RPMI7951 (cell line): ENCODE measurements around the gene PCTP. TPM values are rescaled to one million over a fixed set of nuclear protein-coding genes. Genes with fewer than 3 reads are reported as not detected.
A peak's percentile ranks its signal among the peaks of the same experiment; 100 is the strongest.

Experiments
- DNase-seq: peaks from one replicate; pipeline ENCODE4 v3.0.0-alpha.2; 2012; ENCODE audit warnings: low read depth
- total RNA-seq: library from RNA; depleted of rRNA; stranded (reverse); fragments of >200 nt; shearing (Covaris generic); gene quantifications from 2 replicates; pipeline ENCODE4 v1.2.3, GENCODE V29; 2014

Gene PCTP
- total RNA-seq, 1 experiment from 2014 or later, result 16.9 TPM

GRCh38 chr17:55757659-55758058 lies 6.8 kb downstream of the PCTP start:
- no peak for DNase-seq

- DNase-seq, result no peak
These were observed 7.3 kb downstream of the PCTP start for GRCh38 chr17:55758171-55758570.

- DNase-seq, result no peak
These were observed 9.9 kb downstream of the PCTP start for GRCh38 chr17:55760643-55761355.

- DNase-seq, result no peak
These were observed 11.4 kb downstream of the PCTP start for GRCh38 chr17:55762086-55762858.

GRCh38 chr17:55763856-55764255 lies 13.0 kb downstream of the PCTP start:
- peak; percentile 63 for DNase-seq

- peak; percentile 52 for DNase-seq
These were observed 13.8 kb downstream of the PCTP start for GRCh38 chr17:55764610-55765009.

GRCh38 chr17:55765472-55765871 lies 14.6 kb downstream of the PCTP start:
- DNase-seq, result no peak

GRCh38 chr17:55768936-55769624 lies 18.2 kb downstream of the PCTP start:
- DNase-seq, result peak; percentile 72

- peak; percentile 84 for DNase-seq
These were observed 18.8 kb downstream of the PCTP start for GRCh38 chr17:55769625-55770000.

- DNase-seq, result peak; percentile 66
These were observed 19.5 kb downstream of the PCTP start for GRCh38 chr17:55770196-55770870.

GRCh38 chr17:55772086-55772485 lies 21.2 kb downstream of the PCTP start:
- DNase-seq, result no peak

GRCh38 chr17:55773671-55774070 lies 22.8 kb downstream of the PCTP start:
- DNase-seq, result no peak

GRCh38 chr17:55774846-55775271 lies 24.0 kb downstream of the PCTP start:
- peak; percentile 15 for DNase-seq

GRCh38 chr17:55776271-55776670 lies 25.4 kb downstream of the PCTP start:
- DNase-seq, result no peak

GRCh38 chr17:55777471-55777971 lies 26.7 kb downstream of the PCTP start:
- no peak for DNase-seq

GRCh38 chr17:55778389-55779118 lies 27.7 kb downstream of the PCTP start:
- DNase-seq, result no peak

- DNase-seq, result peak; percentile 87
These were observed 32.9 kb downstream of the PCTP start for GRCh38 chr17:55783684-55784245.

GRCh38 chr17:55784666-55785065 lies 33.8 kb downstream of the PCTP start:
- DNase-seq, result no peak

- no peak for DNase-seq
These were observed 34.3 kb downstream of the PCTP start for GRCh38 chr17:55785181-55785580.

GRCh38 chr17:55793272-55793671 lies 42.4 kb downstream of the PCTP start:
- DNase-seq, result no peak
